Neural crest cell (in vitro differentiated cells): ENCODE results near the gene UNC5A. TPM values are rescaled to one million over a fixed set of nuclear protein-coding genes. Genes with fewer than 3 reads are reported as not detected.

Experiments
- DNase-seq: peaks from one replicate; pipeline ENCODE4 v3.0.0; 2021; ENCODE audit warnings: low read depth, mixed read lengths, low spot score
- H3K27ac Mint-ChIP-seq: one replicate; pipeline ENCODE4 v1.8.0; 2021; ENCODE audit warnings: mild to moderate bottlenecking, mixed read lengths; ENCODE audit not compliant: unreplicated experiment
- H3K27me3 Mint-ChIP-seq: 2 replicates; pipeline ENCODE4 v1.8.0; 2021; ENCODE audit warnings: low read depth, mild to moderate bottlenecking, mixed read lengths
- H3K36me3 Mint-ChIP-seq: 2 replicates; pipeline ENCODE4 v1.8.0; 2021; ENCODE audit warnings: low read depth, mild to moderate bottlenecking, mixed read lengths
- H3K4me1 Mint-ChIP-seq: 2 replicates; pipeline ENCODE4 v1.8.0; 2021; ENCODE audit warnings: mixed read lengths
- H3K4me3 Mint-ChIP-seq: one replicate; pipeline ENCODE4 v1.8.0; 2021; ENCODE audit warnings: mild to moderate bottlenecking, mixed read lengths
- H3K9me3 Mint-ChIP-seq: 2 replicates; pipeline ENCODE4 v1.8.0; 2021; ENCODE audit warnings: mixed read lengths
- CTCF ChIP-seq: fragments of 200-600 bp; sonication (generic); conservative IDR thresholded peaks from 2 replicates; pipeline ENCODE4 v1.5.0; 2021; ENCODE audit warnings: antibody characterized with exemption, mild to moderate bottlenecking
- total RNA-seq: library from RNA; stranded (reverse); gene quantifications from 2 replicates; pipeline ENCODE4 v1.2.1, GENCODE V29; 2021

UNC5A gene
- total RNA-seq, 1 donor from 2014 or later, result 0.70 TPM

GRCh38 chr5:176853151-176853778 is 42.9 kb downstream of the UNC5A start:
- Mint-ChIP-seq H3K4me1 (peaks cover 3% of the 10 kb centered on the region), H3K27ac (no peak overlapping the region), H3K36me3 (no peaks in the 10 kb centered on the region), H3K27me3 (peaks cover 26% of the 10 kb centered on the region), H3K4me3 (no peak overlapping the region), H3K9me3 (no peaks in the 10 kb centered on the region)
- TF ChIP-seq CTCF, result no peak
- DNase-seq, result no peak

- H3K27me3 Mint-ChIP-seq, result peaks cover 31% of the 10 kb centered on the region
These were observed 43.8 kb downstream of the UNC5A start for GRCh38 chr5:176854164-176854563.

GRCh38 chr5:176855598-176855997 is 45.2 kb downstream of the UNC5A start:
- TF ChIP-seq CTCF, result no peak
- DNase-seq, result no peak
- peaks cover 26% of the 10 kb centered on the region for H3K27me3 Mint-ChIP-seq
- no peaks in the 10 kb centered on the region for H3K9me3 Mint-ChIP-seq
- no peak overlapping the region for H3K27ac Mint-ChIP-seq
- H3K4me1 Mint-ChIP-seq, result peaks cover 3% of the 10 kb centered on the region
- H3K4me3 Mint-ChIP-seq, result no peak overlapping the region
- no peaks in the 10 kb centered on the region for H3K36me3 Mint-ChIP-seq

More at GRCh38 chr5:176854164-176854563, 43.8 kb downstream of the UNC5A start:
- no peak for TF ChIP-seq CTCF
- no peaks in the 10 kb centered on the region for H3K36me3 Mint-ChIP-seq
- H3K4me3 Mint-ChIP-seq, result no peak overlapping the region
- peaks cover 3% of the 10 kb centered on the region for H3K4me1 Mint-ChIP-seq
- peak overlapping the region; percentile 81 for H3K27ac Mint-ChIP-seq
- no peak for DNase-seq
- H3K9me3 Mint-ChIP-seq, result no peaks in the 10 kb centered on the region

- Mint-ChIP-seq H3K4me1 (peaks cover 3% of the 10 kb centered on the region), H3K27ac (no peak overlapping the region), H3K9me3 (no peaks in the 10 kb centered on the region), H3K27me3 (peaks cover 23% of the 10 kb centered on the region), H3K4me3 (no peak overlapping the region), H3K36me3 (no peaks in the 10 kb centered on the region)
- DNase-seq, result no peak
- no peak for TF ChIP-seq CTCF
These were observed 46.4 kb downstream of the UNC5A start for GRCh38 chr5:176856746-176857145.

- TF ChIP-seq CTCF, result no peak
- peaks cover 23% of the 10 kb centered on the region for H3K27me3 Mint-ChIP-seq
These were observed 47.0 kb downstream of the UNC5A start for GRCh38 chr5:176857216-176857893.

More at GRCh38 chr5:176857216-176857893, 47.0 kb downstream of the UNC5A start:
- H3K36me3 Mint-ChIP-seq, result no peaks in the 10 kb centered on the region
- no peak overlapping the region for H3K27ac Mint-ChIP-seq
- H3K4me3 Mint-ChIP-seq, result no peak overlapping the region
- no peaks in the 10 kb centered on the region for H3K9me3 Mint-ChIP-seq
- no peak for DNase-seq
- peaks cover 3% of the 10 kb centered on the region for H3K4me1 Mint-ChIP-seq
